ENCODE data around the gene DOK6. TPM values are rescaled to one million over a fixed set of nuclear protein-coding genes. Genes with fewer than 3 reads are reported as not detected.
A peak's percentile ranks its signal among the peaks of the same experiment; 100 is the strongest.

Gene DOK6
- polyA plus RNA-seq, 4 donors = 0.27 to 5.7 (median 0.63) TPM; not detected in 1

- FAIRE-seq (no peak), DNase-seq (no peak)
- Histone ChIP-seq H3K36me3 (ENCODE audit: control insufficient read depth in 3 of 3, insufficient read depth in 2 of 3, low read depth in 1 of 3, low read length in 3 of 3) (no peaks in the 10 kb centered on the region), H3K27me3 (ENCODE audit: control insufficient read depth in 3 of 3, insufficient read depth in 3 of 3, low read length in 3 of 3) (no peaks in the 10 kb centered on the region), H3K4me1 (ENCODE audit: control insufficient read depth in 3 of 3, insufficient read depth in 2 of 3, low read depth in 1 of 3, low read length in 2 of 3) (no peaks in the 10 kb centered on the region), H3K4me3 (ENCODE audit: low read depth in 1 of 3, low read length in 3 of 3) (no peak overlapping the region), H3K9me3 (ENCODE audit: control insufficient read depth in 2 of 2, insufficient read depth in 1 of 2, low read depth in 1 of 2, low read length in 1 of 2) (no peaks in the 10 kb centered on the region), H3K27ac (ENCODE audit: low read depth in 1 of 3, low read length in 2 of 3) (no peak overlapping the region)
- 94% methylated on average over 4 of the region's 4 CpGs for WGBS, 3 donors
Observed at GRCh38 chr18:69596345-69596744, 195.7 kb downstream of the DOK6 start.

GRCh38 chr18:69597561-69597960, 196.9 kb downstream of the DOK6 start:
- Histone ChIP-seq H3K27ac (ENCODE audit: low read depth in 1 of 3, low read length in 2 of 3) (no peak overlapping the region), H3K9me3 (ENCODE audit: control insufficient read depth in 2 of 2, insufficient read depth in 1 of 2, low read depth in 1 of 2, low read length in 1 of 2) (no peaks in the 10 kb centered on the region), H3K27me3 (ENCODE audit: control insufficient read depth in 3 of 3, insufficient read depth in 3 of 3, low read length in 3 of 3) (no peaks in the 10 kb centered on the region), H3K4me1 (ENCODE audit: control insufficient read depth in 3 of 3, insufficient read depth in 2 of 3, low read depth in 1 of 3, low read length in 2 of 3) (no peaks in the 10 kb centered on the region), H3K4me3 (ENCODE audit: low read depth in 1 of 3, low read length in 3 of 3) (no peak overlapping the region), H3K36me3 (ENCODE audit: control insufficient read depth in 3 of 3, insufficient read depth in 2 of 3, low read depth in 1 of 3, low read length in 3 of 3) (no peaks in the 10 kb centered on the region)
- no peak for FAIRE-seq
- WGBS, 3 donors = 85 to 94% (median 92%) methylated on average over 5 of the region's 5 CpGs
- no peak for DNase-seq

GRCh38 chr18:69599377-69599776, 198.7 kb downstream of the DOK6 start:
- no peaks in the 10 kb centered on the region for H3K9me3 ChIP-seq (ENCODE audit: control insufficient read depth in 2 of 2, insufficient read depth in 1 of 2, low read depth in 1 of 2, low read length in 1 of 2)

DNA sequence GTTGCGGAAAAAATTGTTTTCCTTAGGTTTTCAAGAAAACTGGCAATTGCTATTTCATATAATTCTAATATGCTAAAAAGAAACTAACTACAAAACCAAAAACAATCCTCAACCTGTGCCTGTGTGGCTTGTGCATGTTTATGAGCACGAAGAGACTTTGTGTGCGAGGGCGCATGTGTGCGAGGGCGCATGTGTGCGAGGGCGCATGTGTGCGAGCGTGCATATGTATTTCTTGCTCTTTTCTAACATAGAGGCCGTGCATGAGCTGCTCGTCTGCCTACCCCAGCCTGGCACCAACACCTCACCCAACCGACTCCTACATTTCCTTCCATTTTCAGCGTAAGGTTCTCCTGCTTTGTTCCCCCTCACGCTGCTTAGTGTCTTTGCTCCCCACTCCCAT, 211.6 kb downstream of the DOK6 start:
- FAIRE-seq = no peak
- no peak for DNase-seq
- no peaks in the 10 kb centered on the region for H3K36me3 ChIP-seq (ENCODE audit: control insufficient read depth in 3 of 3, insufficient read depth in 2 of 3, low read depth in 1 of 3, low read length in 3 of 3)
- 90 to 94% (median 91%) methylated on average over 14 to 15 of the region's 15 CpGs for WGBS, 3 donors
- no peaks in the 10 kb centered on the region for H3K4me1 ChIP-seq (ENCODE audit: control insufficient read depth in 3 of 3, insufficient read depth in 2 of 3, low read depth in 1 of 3, low read length in 2 of 3)
- H3K9me3 ChIP-seq (ENCODE audit: control insufficient read depth in 2 of 2, insufficient read depth in 1 of 2, low read depth in 1 of 2, low read length in 1 of 2) = no peaks in the 10 kb centered on the region
- no peak overlapping the region for H3K27ac ChIP-seq (ENCODE audit: low read depth in 1 of 3, low read length in 2 of 3)
- H3K4me3 ChIP-seq (ENCODE audit: low read depth in 1 of 3, low read length in 3 of 3) = no peak overlapping the region
- H3K27me3 ChIP-seq (ENCODE audit: control insufficient read depth in 3 of 3, insufficient read depth in 3 of 3, low read length in 3 of 3) = no peaks in the 10 kb centered on the region

More at GRCh38 chr18:69599377-69599776, 198.7 kb downstream of the DOK6 start:
- FAIRE-seq (no peak), DNase-seq (no peak)
- H3K4me3 ChIP-seq (ENCODE audit: low read depth in 1 of 3, low read length in 3 of 3) = no peak overlapping the region
- WGBS, 3 donors = 85 to 89% (median 89%) methylated on average over 8 of the region's 8 CpGs
- no peaks in the 10 kb centered on the region for H3K4me1 ChIP-seq (ENCODE audit: control insufficient read depth in 3 of 3, insufficient read depth in 2 of 3, low read depth in 1 of 3, low read length in 2 of 3)
- no peak overlapping the region for H3K27ac ChIP-seq (ENCODE audit: low read depth in 1 of 3, low read length in 2 of 3)
- H3K27me3 ChIP-seq (ENCODE audit: control insufficient read depth in 3 of 3, insufficient read depth in 3 of 3, low read length in 3 of 3) = no peaks in the 10 kb centered on the region
- H3K36me3 ChIP-seq (ENCODE audit: control insufficient read depth in 3 of 3, insufficient read depth in 2 of 3, low read depth in 1 of 3, low read length in 3 of 3) = no peaks in the 10 kb centered on the region

DNA sequence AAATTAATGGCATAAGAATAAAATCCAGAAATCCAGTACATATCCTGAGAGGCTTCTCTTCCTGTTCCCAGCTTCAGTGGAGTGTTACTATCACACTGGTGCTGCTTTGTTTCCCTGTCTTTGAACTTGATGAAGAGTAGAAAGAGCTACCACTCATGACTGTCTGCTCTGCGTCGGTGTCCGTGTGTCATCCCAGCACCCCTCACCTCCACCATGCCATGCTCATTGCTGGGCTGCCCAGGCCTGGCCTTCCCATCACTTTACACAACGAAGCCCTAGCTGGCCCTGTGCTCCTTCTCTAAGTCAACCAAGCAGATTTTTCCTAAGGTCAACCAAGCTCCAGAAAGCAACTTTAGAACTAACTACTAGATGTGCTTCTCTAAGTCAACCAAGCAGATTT, 215.4 kb downstream of the DOK6 start:
- no peaks in the 10 kb centered on the region for H3K36me3 ChIP-seq (ENCODE audit: control insufficient read depth in 3 of 3, insufficient read depth in 2 of 3, low read depth in 1 of 3, low read length in 3 of 3)
- 85 to 94% (median 92%) methylated on average over 4 of the region's 4 CpGs for WGBS, 3 donors
- H3K4me1 ChIP-seq (ENCODE audit: control insufficient read depth in 3 of 3, insufficient read depth in 2 of 3, low read depth in 1 of 3, low read length in 2 of 3) = no peaks in the 10 kb centered on the region
- DNase-seq (no peak), FAIRE-seq (no peak)
- H3K27me3 ChIP-seq (ENCODE audit: control insufficient read depth in 3 of 3, insufficient read depth in 3 of 3, low read length in 3 of 3) = no peaks in the 10 kb centered on the region
- no peak overlapping the region for H3K4me3 ChIP-seq (ENCODE audit: low read depth in 1 of 3, low read length in 3 of 3)
- H3K27ac ChIP-seq (ENCODE audit: low read depth in 1 of 3, low read length in 2 of 3) = no peak overlapping the region
- H3K9me3 ChIP-seq (ENCODE audit: control insufficient read depth in 2 of 2, insufficient read depth in 1 of 2, low read depth in 1 of 2, low read length in 1 of 2) = no peaks in the 10 kb centered on the region

GRCh38 chr18:69617408-69617807, 216.7 kb downstream of the DOK6 start:
- 86 to 91% (median 89%) methylated on average over 4 of the region's 4 CpGs for WGBS, 3 donors
- no peak for FAIRE-seq
- no peaks in the 10 kb centered on the region for H3K4me1 ChIP-seq (ENCODE audit: control insufficient read depth in 3 of 3, insufficient read depth in 2 of 3, low read depth in 1 of 3, low read length in 2 of 3)

DNA sequence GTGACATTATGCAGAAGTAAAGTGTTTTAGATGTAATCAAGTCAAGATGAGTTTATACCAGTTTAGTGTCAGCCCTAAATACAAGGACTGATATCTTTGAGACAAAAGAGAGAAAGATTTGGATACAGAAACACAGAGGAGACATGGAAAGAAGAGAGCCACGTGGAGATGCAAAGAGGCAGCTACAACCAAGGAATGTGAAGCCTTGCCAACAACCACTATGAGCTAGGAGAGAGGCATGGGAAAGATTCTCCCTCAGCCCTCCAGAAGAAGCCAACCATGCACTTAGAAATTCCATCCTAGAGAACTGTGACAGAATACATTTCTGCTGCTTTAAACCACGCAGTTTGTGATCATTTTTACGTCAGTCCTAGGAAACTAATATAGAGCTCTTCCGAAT, 217.2 kb downstream of the DOK6 start:
- no peaks in the 10 kb centered on the region for H3K27me3 ChIP-seq (ENCODE audit: control insufficient read depth in 3 of 3, insufficient read depth in 3 of 3, low read length in 3 of 3)
- no peak for DNase-seq
- no peak for FAIRE-seq
- no peak overlapping the region for H3K27ac ChIP-seq (ENCODE audit: low read depth in 1 of 3, low read length in 2 of 3)
- no peaks in the 10 kb centered on the region for H3K9me3 ChIP-seq (ENCODE audit: control insufficient read depth in 2 of 2, insufficient read depth in 1 of 2, low read depth in 1 of 2, low read length in 1 of 2)
- no peaks in the 10 kb centered on the region for H3K36me3 ChIP-seq (ENCODE audit: control insufficient read depth in 3 of 3, insufficient read depth in 2 of 3, low read depth in 1 of 3, low read length in 3 of 3)
- H3K4me3 ChIP-seq (ENCODE audit: low read depth in 1 of 3, low read length in 3 of 3) = no peak overlapping the region
- H3K4me1 ChIP-seq (ENCODE audit: control insufficient read depth in 3 of 3, insufficient read depth in 2 of 3, low read depth in 1 of 3, low read length in 2 of 3) = no peaks in the 10 kb centered on the region
- 79 to 83% (median 81%) methylated on average over 4 of the region's 4 CpGs for WGBS, 3 donors

More at GRCh38 chr18:69617408-69617807, 216.7 kb downstream of the DOK6 start:
- no peak for DNase-seq
- Histone ChIP-seq H3K9me3 (ENCODE audit: control insufficient read depth in 2 of 2, insufficient read depth in 1 of 2, low read depth in 1 of 2, low read length in 1 of 2) (no peaks in the 10 kb centered on the region), H3K4me3 (ENCODE audit: low read depth in 1 of 3, low read length in 3 of 3) (no peak overlapping the region), H3K27me3 (ENCODE audit: control insufficient read depth in 3 of 3, insufficient read depth in 3 of 3, low read length in 3 of 3) (no peaks in the 10 kb centered on the region), H3K27ac (ENCODE audit: low read depth in 1 of 3, low read length in 2 of 3) (no peak overlapping the region), H3K36me3 (ENCODE audit: control insufficient read depth in 3 of 3, insufficient read depth in 2 of 3, low read depth in 1 of 3, low read length in 3 of 3) (no peaks in the 10 kb centered on the region)

DNA sequence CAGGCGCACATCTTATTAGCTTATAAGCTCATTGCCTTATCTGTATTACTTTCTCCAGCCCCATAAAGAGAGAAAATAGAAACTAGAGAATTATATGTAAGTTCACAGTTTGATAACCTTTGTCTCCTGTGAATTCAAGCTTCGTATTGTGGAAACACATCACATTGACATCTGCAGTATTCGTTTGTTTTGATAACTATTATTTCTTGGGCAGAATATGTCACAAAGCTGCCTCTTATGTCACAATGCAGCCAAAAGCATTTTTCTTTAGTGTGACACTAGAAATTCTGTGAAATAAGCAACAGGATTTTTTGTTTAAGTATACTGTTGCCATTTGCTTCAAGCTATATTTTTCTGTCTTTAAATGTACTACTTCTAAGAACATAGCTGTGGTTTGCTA, 221.5 kb downstream of the DOK6 start:
- Histone ChIP-seq H3K27me3 (ENCODE audit: control insufficient read depth in 3 of 3, insufficient read depth in 3 of 3, low read length in 3 of 3) (no peaks in the 10 kb centered on the region), H3K4me1 (ENCODE audit: control insufficient read depth in 3 of 3, insufficient read depth in 2 of 3, low read depth in 1 of 3, low read length in 2 of 3) (no peaks in the 10 kb centered on the region), H3K36me3 (ENCODE audit: control insufficient read depth in 3 of 3, insufficient read depth in 2 of 3, low read depth in 1 of 3, low read length in 3 of 3) (no peaks in the 10 kb centered on the region), H3K9me3 (ENCODE audit: control insufficient read depth in 2 of 2, insufficient read depth in 1 of 2, low read depth in 1 of 2, low read length in 1 of 2) (no peaks in the 10 kb centered on the region), H3K27ac (ENCODE audit: low read depth in 1 of 3, low read length in 2 of 3) (no peak overlapping the region), H3K4me3 (ENCODE audit: low read depth in 1 of 3, low read length in 3 of 3) (no peak overlapping the region)
- 11 to 42% (median 25%) methylated on average over 3 of the region's 3 CpGs for WGBS, 3 donors
- DNase-seq (peak in 1 of 2 donors; percentile 11), FAIRE-seq (no peak)

DNA sequence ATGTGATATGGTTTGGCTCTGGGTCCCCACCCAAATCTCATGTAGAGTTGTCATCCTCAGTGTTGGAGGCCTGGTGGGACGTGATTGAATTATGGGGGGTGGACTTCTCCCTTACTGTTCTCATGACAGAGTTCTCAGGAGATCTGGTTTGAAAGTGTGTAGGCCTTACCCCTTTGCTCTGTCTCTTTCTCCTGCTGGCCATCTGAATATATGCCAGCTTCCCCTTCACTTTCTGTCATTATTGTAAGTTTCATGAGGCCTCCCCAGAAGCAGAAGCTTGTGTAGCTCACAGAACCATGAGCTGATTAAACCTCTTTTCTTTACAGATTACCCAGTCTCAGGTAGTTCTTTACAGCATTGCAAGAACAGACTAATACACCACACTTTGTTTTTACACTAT, 222.3 kb downstream of the DOK6 start:
- Histone ChIP-seq H3K27ac (ENCODE audit: low read depth in 1 of 3, low read length in 2 of 3) (no peak overlapping the region), H3K4me3 (ENCODE audit: low read depth in 1 of 3, low read length in 3 of 3) (no peak overlapping the region), H3K9me3 (ENCODE audit: control insufficient read depth in 2 of 2, insufficient read depth in 1 of 2, low read depth in 1 of 2, low read length in 1 of 2) (no peaks in the 10 kb centered on the region), H3K27me3 (ENCODE audit: control insufficient read depth in 3 of 3, insufficient read depth in 3 of 3, low read length in 3 of 3) (no peaks in the 10 kb centered on the region), H3K36me3 (ENCODE audit: control insufficient read depth in 3 of 3, insufficient read depth in 2 of 3, low read depth in 1 of 3, low read length in 3 of 3) (no peaks in the 10 kb centered on the region), H3K4me1 (ENCODE audit: control insufficient read depth in 3 of 3, insufficient read depth in 2 of 3, low read depth in 1 of 3, low read length in 2 of 3) (no peaks in the 10 kb centered on the region)
- DNase-seq = no peak
- FAIRE-seq = no peak
- WGBS, 3 donors = 73 to 100% (median 83%) methylated on average over 1 of the region's 1 CpG
